Measurements from ENCODE around the gene RPN2. TPM values are rescaled to one million over a fixed set of nuclear protein-coding genes. Genes with fewer than 3 reads are reported as not detected.

The RPN2 gene
- total and polyA plus RNA-seq, 9 of the 15 experiments (the other 6 are each of a cell fraction or from before 2014, with no cell fraction given) = 168 to 548 (median 325) TPM

DNA sequence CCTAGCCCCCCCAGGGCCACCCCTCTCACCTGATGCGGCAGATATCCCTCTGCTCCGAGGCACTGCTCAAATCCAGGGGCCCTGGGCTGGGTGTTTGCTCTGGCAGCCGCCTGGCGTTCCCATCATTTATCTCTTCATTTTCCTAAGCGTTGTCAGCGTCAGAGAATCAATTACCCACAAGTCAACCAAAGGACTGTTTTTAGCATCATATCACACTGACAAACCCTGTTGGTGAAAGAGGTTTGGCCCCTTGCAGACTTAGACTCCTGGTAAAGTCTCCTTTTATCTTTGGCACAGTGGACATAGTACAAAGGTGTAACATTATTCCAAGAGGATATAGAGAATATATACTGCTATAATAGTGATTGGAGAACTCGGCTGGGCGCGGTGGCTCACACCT, 82.6 kb downstream of the RPN2 start, which contains the start of gene GHRH (continued):
- no peak for TF ChIP-seq NBN (IDR thresholded peaks at IDR 0.05; ENCODE audit: low read depth)

DNA sequence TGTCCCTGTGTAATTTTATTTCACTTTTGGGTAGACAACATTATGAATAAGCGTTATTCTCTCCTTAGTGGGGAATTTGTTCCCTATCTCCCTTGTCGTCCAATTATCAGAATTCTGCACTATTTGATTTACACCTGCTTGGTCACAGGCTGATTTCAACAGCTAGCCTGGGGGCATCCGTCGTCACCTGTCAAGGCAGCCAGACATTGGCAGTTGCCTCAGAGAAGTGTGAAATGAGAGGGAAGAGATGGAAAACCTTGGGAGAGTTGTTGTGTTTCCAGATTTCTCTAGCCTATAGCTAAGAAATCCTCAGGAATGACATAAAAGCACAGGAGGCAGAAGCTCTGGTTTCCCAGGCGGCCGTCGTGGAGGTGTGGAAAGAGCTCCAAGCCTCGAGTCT, 83.4 kb downstream of the RPN2 start:
- POLR2A ChIA-PET = interaction anchor here (1.0 to 1.2 kb wide), 2 partner anchors 67 to 120 kb away, joined by 3 read pairs; no protein-coding TSS in a partner anchor
- no peaks in the 10 kb centered on the region for H3K36me3 ChIP-seq (ENCODE audit: control insufficient read depth, insufficient read depth, low read length)

DNA sequence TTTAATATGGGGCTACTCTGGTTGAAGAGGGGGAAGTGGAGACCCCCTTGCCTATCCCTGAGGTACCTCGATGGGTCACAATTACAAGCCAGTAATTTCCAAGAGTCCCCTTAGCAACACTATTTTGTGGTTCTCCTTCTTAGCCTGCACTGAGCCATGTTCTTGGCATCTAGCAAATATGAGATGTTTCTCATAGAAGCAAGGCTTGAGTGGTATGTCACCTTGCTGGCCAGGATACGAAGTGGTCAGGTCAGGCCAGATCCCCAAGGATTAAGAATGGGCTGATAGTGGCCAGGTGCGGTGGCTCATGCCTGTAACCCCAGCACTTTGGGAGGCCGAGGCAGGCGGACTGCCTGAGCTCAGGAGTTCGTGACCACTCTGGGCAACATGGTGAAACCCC, 84.6 kb downstream of the RPN2 start:
- peaks cover 16 to 44% of the 10 kb centered on the region in 2 experiments; a peak in 4 of 5 replicates for H3K27me3 ChIP-seq (ENCODE audit: control insufficient read depth in 2 of 2, insufficient read depth in 2 of 2, low read length in 2 of 2)
- 8% methylated on average over 6 of the region's 6 CpGs for WGBS (ENCODE audit: insufficient coverage, low coverage, missing lambda C conversion rate)
- H3K4me3 ChIP-seq = no peak overlapping the region
- no peak overlapping the region for H3K4me2 ChIP-seq (ENCODE audit: insufficient read depth, low read length)
- ATAC-seq (no peak), DNase-seq (ENCODE audit: extremely low read depth in 1 of 4, low spot score in 3 of 4) (no peak), FAIRE-seq (no peak)
- H3K79me2 ChIP-seq (ENCODE audit: control insufficient read depth, insufficient read depth, low read length) = no peaks in the 10 kb centered on the region
- intact Hi-C loops (cut with micrococcal nuclease) = no loop called here
- ChIA-PET CTCF (ENCODE audit: low intra/inter-chr PET ratio) (no interaction called here), POLR2A (interaction anchor here (0.9 kb wide), 1 partner anchor 85 kb away, joined by 3 read pairs; no protein-coding TSS in a partner anchor)
- H2AFZ ChIP-seq (ENCODE audit: low read depth, low read length) = no peak overlapping the region
- no TSS peak for BruUV-seq (replicated peaks)
- H3K36me3 ChIP-seq (ENCODE audit: control insufficient read depth, insufficient read depth, low read length) = no peaks in the 10 kb centered on the region
- no peaks in the 10 kb centered on the region for H3K9me3 ChIP-seq (replicated peaks; ENCODE audit: control insufficient read depth, insufficient read depth, low read depth, low read length)
- no peaks in the 10 kb centered on the region for H3K9me1 ChIP-seq (ENCODE audit: control insufficient read depth, insufficient read depth, low read length)
- no peak overlapping the region for H3K9ac ChIP-seq (ENCODE audit: insufficient read depth in 1 of 2, low read depth in 2 of 2, low read length in 2 of 2)
- no peak overlapping the region for H3K27ac ChIP-seq (ENCODE audit: extremely low read depth, low read depth, low read length)
- in situ Hi-C loops (cut with MboI) = no loop called here
- H3K4me1 ChIP-seq (replicated peaks in 1 of 2; ENCODE audit: control insufficient read depth in 2 of 2, insufficient read depth in 2 of 2, low read length in 2 of 2) = peaks cover 0 to 3% of the 10 kb centered on the region in 2 experiments; a peak in 1 of 5 replicates
- TF ChIP-seq RB1 (IDR thresholded peaks at IDR 0.05; ENCODE audit: low read depth) = no peak
- TF ChIP-seq KAT7 (CRISPR knock-in tag; IDR thresholded peaks at IDR 0.05; ENCODE audit: borderline replicate concordance) = no peak
- no peak for TF ChIP-seq PTRF (tag; IDR thresholded peaks at IDR 0.05)
- no peak for TF ChIP-seq SMAD3 (CRISPR knock-in tag; conservative IDR thresholded peaks at IDR 0.05)
- peaks cover 3% of the 10 kb centered on the region; the same call in 1 of the 2 replicates for H4K20me1 ChIP-seq (replicated peaks; ENCODE audit: control insufficient read depth, insufficient read depth, low read length)

More for the DNA sequence above, 83.4 kb downstream of the RPN2 start:
- Histone ChIP-seq H4K20me1 (replicated peaks; ENCODE audit: control insufficient read depth, insufficient read depth, low read length) (peaks cover 3% of the 10 kb centered on the region; the same call in 1 of the 2 replicates), H3K27me3 (ENCODE audit: control insufficient read depth in 2 of 2, insufficient read depth in 2 of 2, low read length in 2 of 2) (peaks cover 21 to 53% of the 10 kb centered on the region in 2 experiments), H3K9ac (ENCODE audit: insufficient read depth in 1 of 2, low read depth in 2 of 2, low read length in 2 of 2) (no peak overlapping the region), H3K4me1 (replicated peaks in 1 of 2; ENCODE audit: control insufficient read depth in 2 of 2, insufficient read depth in 2 of 2, low read length in 2 of 2) (peaks cover 0 to 7% of the 10 kb centered on the region in 2 experiments; a peak in 1 of 5 replicates), H3K79me2 (ENCODE audit: control insufficient read depth, insufficient read depth, low read length) (no peaks in the 10 kb centered on the region), H3K9me1 (ENCODE audit: control insufficient read depth, insufficient read depth, low read length) (no peaks in the 10 kb centered on the region), H3K4me2 (ENCODE audit: insufficient read depth, low read length) (no peak overlapping the region), H3K4me3 (no peak overlapping the region), H3K9me3 (replicated peaks; ENCODE audit: control insufficient read depth, insufficient read depth, low read depth, low read length) (no peaks in the 10 kb centered on the region), H2AFZ (ENCODE audit: low read depth, low read length) (no peak overlapping the region), H3K27ac (ENCODE audit: extremely low read depth, low read depth, low read length) (no peak overlapping the region)
- in situ Hi-C loops (cut with MboI) = no loop called here
- FAIRE-seq = no peak
- BruUV-seq (replicated peaks) = no TSS peak
- intact Hi-C loops (cut with micrococcal nuclease) = no loop called here
- peak; percentile 7 for TF ChIP-seq MEIS2 (IDR thresholded peaks at IDR 0.05; ENCODE audit: partially characterized antibody)
- TF ChIP-seq ZNF263 (CRISPR knock-in tag; IDR thresholded peaks at IDR 0.05; ENCODE audit: borderline replicate concordance) = no peak
- 15% methylated on average over 8 of the region's 8 CpGs for WGBS (ENCODE audit: insufficient coverage, low coverage, missing lambda C conversion rate)
- CTCF ChIA-PET (ENCODE audit: low intra/inter-chr PET ratio) = no interaction called here
- no peak for DNase-seq (ENCODE audit: extremely low read depth in 1 of 4, low spot score in 3 of 4)
- ATAC-seq = no peak
